H1 (cell line): Measurements from ENCODE around the gene SLC9A4. TPM values are rescaled to one million over a fixed set of nuclear protein-coding genes. Genes with fewer than 3 reads are reported as not detected.

Source experiments
- BCL11A ChIP-seq, 2 experiments: IDR thresholded peaks; one replicate each; pipeline ENCODE4 v1.6.1; 2011; ENCODE audit warnings: low read depth in 2 of 2, low read length in 2 of 2, mild to moderate bottlenecking in 2 of 2
- BRCA1 ChIP-seq: IDR thresholded peaks from 2 replicates; pipeline ENCODE4 v1.6.1; 2012; ENCODE audit warnings: low read depth, low read length, improper control_type of control experiment
- CBX5 ChIP-seq: fragments of 300-800, 300-1000 bp; sonication (generic); IDR thresholded peaks from 2 replicates; pipeline ENCODE4 v1.7.1; 2016; ENCODE audit warnings: antibody characterized with exemption, low read length, low read depth
- CBX8 ChIP-seq: fragments of 300-800, 300-1000 bp; sonication (generic); IDR thresholded peaks from 2 replicates; pipeline ENCODE4 v1.7.1; 2016; ENCODE audit warnings: low read depth, low read length, borderline replicate concordance
- CHD2 ChIP-seq: IDR thresholded peaks from 2 replicates; pipeline ENCODE4 v1.6.1; 2012; ENCODE audit warnings: low read length, improper control_type of control experiment
- FOSL1 ChIP-seq: IDR thresholded peaks from 2 replicates; pipeline ENCODE4 v1.6.1; 2011; ENCODE audit warnings: mild to moderate bottlenecking, low read depth, low read length, moderate library complexity; ENCODE audit not compliant: insufficient read depth
- HDAC6 ChIP-seq: IDR thresholded peaks from one replicate; pipeline ENCODE4 v1.7.1; 2012; ENCODE audit warnings: low read depth, mild to moderate bottlenecking, inconsistent platforms, low read length, moderate library complexity
- PHF8 ChIP-seq: fragments of 200-600 bp; sonication (generic); conservative IDR thresholded peaks from 2 replicates; pipeline ENCODE4 v1.7.1; 2012; ENCODE audit warnings: low read depth, mild to moderate bottlenecking, inconsistent platforms, low read length, moderate library complexity
- RNF2 ChIP-seq: fragments of 200-900, 300-1000 bp; sonication (generic); IDR thresholded peaks from 2 replicates; pipeline ENCODE4 v1.7.1; 2016; ENCODE audit warnings: borderline replicate concordance, low read depth, mild to moderate bottlenecking, antibody characterized with exemption, low read length; ENCODE audit not compliant: poor library complexity, severe bottlenecking; ENCODE audit errors: missing control alignments
- SAP30 ChIP-seq: fragments of 300-600 bp; sonication (generic); IDR thresholded peaks from 2 replicates; pipeline ENCODE4 v1.7.1; 2012; ENCODE audit warnings: low read length, moderate library complexity, mild to moderate bottlenecking, inconsistent platforms; ENCODE audit not compliant: insufficient read depth, insufficient replicate concordance
- TAF1 ChIP-seq: IDR thresholded peaks from 2 replicates; pipeline ENCODE4 v1.6.1; 2011; ENCODE audit warnings: mild to moderate bottlenecking, low read depth, low read length
- polyA plus RNA-seq, 7 experiments: library from polyadenylated mRNA; depleted of rRNA in 3 of 7; stranded (reverse) in 5 of 7; unstranded in 2 of 7; fragments of >200 nt in 5 of 7; fragments of 200-250 nt in 2 of 7; gene quantifications; 1 replicate in 5 of 7; 2 replicates in 1 of 7; 4 replicates in 1 of 7; pipeline versions ENCODE4 v1.2.1 to v1.2.3, GENCODE V29; 2011 to 2013; ENCODE audit warnings: missing spikeins in 2 of 7, mixed read lengths in 2 of 7
- total RNA-seq: library from RNA; stranded (reverse); fragmentation: NEBNext Ultra II Directional; extraction: Animal tissue kit (Norgen Biotek cat#: 25700); gene quantifications from 2 replicates; pipeline ENCODE4 v1.2.1, GENCODE V29; 2021
- TF ChIP-seq, protein P1 (sequence below): fragments of 300-600 bp; sonication (generic); IDR thresholded peaks from 2 replicates; pipeline ENCODE4 v1.7.1; 2012; ENCODE audit warnings: low read length, moderate library complexity, mild to moderate bottlenecking, inconsistent platforms; ENCODE audit not compliant: insufficient replicate concordance

SLC9A4 gene
- total and polyA plus RNA-seq, 2 of the 8 experiments (the other 6 are each of a cell fraction or from before 2014, with no cell fraction given), result not detected

DNA sequence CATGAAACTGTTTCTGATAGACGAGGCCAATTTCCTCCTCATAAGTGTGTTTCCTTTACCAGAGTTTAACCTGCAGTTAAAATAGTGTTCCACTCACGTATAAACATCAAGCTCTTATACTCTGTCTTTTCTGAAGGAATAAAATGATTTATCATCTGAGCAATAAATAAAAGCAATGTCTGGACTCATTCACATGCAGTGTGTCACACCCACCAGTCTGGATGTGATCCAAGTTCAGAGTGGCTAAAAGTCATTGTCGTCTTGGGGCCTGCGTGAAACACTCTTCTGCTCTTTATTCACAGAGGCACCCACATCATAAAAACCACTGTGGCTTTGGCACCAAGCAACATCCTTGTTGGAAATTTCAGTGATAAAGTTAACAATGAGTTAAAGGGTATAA is 19.5 kb upstream of the SLC9A4 start (continued):
- TF ChIP-seq, protein P1, sequence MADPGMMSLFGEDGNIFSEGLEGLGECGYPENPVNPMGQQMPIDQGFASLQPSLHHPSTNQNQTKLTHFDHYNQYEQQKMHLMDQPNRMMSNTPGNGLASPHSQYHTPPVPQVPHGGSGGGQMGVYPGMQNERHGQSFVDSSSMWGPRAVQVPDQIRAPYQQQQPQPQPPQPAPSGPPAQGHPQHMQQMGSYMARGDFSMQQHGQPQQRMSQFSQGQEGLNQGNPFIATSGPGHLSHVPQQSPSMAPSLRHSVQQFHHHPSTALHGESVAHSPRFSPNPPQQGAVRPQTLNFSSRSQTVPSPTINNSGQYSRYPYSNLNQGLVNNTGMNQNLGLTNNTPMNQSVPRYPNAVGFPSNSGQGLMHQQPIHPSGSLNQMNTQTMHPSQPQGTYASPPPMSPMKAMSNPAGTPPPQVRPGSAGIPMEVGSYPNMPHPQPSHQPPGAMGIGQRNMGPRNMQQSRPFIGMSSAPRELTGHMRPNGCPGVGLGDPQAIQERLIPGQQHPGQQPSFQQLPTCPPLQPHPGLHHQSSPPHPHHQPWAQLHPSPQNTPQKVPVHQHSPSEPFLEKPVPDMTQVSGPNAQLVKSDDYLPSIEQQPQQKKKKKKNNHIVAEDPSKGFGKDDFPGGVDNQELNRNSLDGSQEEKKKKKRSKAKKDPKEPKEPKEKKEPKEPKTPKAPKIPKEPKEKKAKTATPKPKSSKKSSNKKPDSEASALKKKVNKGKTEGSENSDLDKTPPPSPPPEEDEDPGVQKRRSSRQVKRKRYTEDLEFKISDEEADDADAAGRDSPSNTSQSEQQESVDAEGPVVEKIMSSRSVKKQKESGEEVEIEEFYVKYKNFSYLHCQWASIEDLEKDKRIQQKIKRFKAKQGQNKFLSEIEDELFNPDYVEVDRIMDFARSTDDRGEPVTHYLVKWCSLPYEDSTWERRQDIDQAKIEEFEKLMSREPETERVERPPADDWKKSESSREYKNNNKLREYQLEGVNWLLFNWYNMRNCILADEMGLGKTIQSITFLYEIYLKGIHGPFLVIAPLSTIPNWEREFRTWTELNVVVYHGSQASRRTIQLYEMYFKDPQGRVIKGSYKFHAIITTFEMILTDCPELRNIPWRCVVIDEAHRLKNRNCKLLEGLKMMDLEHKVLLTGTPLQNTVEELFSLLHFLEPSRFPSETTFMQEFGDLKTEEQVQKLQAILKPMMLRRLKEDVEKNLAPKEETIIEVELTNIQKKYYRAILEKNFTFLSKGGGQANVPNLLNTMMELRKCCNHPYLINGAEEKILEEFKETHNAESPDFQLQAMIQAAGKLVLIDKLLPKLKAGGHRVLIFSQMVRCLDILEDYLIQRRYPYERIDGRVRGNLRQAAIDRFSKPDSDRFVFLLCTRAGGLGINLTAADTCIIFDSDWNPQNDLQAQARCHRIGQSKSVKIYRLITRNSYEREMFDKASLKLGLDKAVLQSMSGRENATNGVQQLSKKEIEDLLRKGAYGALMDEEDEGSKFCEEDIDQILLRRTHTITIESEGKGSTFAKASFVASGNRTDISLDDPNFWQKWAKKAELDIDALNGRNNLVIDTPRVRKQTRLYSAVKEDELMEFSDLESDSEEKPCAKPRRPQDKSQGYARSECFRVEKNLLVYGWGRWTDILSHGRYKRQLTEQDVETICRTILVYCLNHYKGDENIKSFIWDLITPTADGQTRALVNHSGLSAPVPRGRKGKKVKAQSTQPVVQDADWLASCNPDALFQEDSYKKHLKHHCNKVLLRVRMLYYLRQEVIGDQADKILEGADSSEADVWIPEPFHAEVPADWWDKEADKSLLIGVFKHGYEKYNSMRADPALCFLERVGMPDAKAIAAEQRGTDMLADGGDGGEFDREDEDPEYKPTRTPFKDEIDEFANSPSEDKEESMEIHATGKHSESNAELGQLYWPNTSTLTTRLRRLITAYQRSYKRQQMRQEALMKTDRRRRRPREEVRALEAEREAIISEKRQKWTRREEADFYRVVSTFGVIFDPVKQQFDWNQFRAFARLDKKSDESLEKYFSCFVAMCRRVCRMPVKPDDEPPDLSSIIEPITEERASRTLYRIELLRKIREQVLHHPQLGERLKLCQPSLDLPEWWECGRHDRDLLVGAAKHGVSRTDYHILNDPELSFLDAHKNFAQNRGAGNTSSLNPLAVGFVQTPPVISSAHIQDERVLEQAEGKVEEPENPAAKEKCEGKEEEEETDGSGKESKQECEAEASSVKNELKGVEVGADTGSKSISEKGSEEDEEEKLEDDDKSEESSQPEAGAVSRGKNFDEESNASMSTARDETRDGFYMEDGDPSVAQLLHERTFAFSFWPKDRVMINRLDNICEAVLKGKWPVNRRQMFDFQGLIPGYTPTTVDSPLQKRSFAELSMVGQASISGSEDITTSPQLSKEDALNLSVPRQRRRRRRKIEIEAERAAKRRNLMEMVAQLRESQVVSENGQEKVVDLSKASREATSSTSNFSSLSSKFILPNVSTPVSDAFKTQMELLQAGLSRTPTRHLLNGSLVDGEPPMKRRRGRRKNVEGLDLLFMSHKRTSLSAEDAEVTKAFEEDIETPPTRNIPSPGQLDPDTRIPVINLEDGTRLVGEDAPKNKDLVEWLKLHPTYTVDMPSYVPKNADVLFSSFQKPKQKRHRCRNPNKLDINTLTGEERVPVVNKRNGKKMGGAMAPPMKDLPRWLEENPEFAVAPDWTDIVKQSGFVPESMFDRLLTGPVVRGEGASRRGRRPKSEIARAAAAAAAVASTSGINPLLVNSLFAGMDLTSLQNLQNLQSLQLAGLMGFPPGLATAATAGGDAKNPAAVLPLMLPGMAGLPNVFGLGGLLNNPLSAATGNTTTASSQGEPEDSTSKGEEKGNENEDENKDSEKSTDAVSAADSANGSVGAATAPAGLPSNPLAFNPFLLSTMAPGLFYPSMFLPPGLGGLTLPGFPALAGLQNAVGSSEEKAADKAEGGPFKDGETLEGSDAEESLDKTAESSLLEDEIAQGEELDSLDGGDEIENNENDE, result no peak
- TF ChIP-seq PHF8, result no peak
- TF ChIP-seq CHD2, result no peak
- no peak for TF ChIP-seq BCL11A (IDR thresholded peaks at IDR 0.05; ENCODE audit: low read depth in 2 of 2, low read length in 2 of 2)
- no peak for TF ChIP-seq RNF2
- no peak for TF ChIP-seq CBX8
- no peak for TF ChIP-seq SAP30
- TF ChIP-seq FOSL1, result no peak
- no peak for TF ChIP-seq HDAC6
- TF ChIP-seq CBX5, result no peak
- TF ChIP-seq TAF1, result no peak
- no peak for TF ChIP-seq BRCA1
